IPS-18a (cell line): ENCODE results near the gene SERGEF.

Source experiments
- H3K27ac ChIP-seq: one replicate; pipeline ENCODE4 v1.5.1; 2013; ENCODE audit warnings: low read length
- H3K27me3 ChIP-seq: one replicate; pipeline ENCODE4 v1.6.1; 2013; ENCODE audit warnings: mild to moderate bottlenecking, low read length; ENCODE audit not compliant: control insufficient read depth, insufficient read depth
- H3K36me3 ChIP-seq: one replicate; pipeline ENCODE4 v1.6.1; 2013; ENCODE audit warnings: low read depth, low read length; ENCODE audit not compliant: control insufficient read depth
- H3K4me1 ChIP-seq: one replicate; pipeline ENCODE4 v1.6.1; 2013; ENCODE audit warnings: low read depth, low read length; ENCODE audit not compliant: control insufficient read depth
- H3K4me3 ChIP-seq: one replicate; pipeline ENCODE4 v1.5.1; 2013; ENCODE audit warnings: low read length
- H3K9ac ChIP-seq: one replicate; pipeline ENCODE4 v1.6.1; 2013; ENCODE audit warnings: mild to moderate bottlenecking, low read length, moderate library complexity
- H3K9me3 ChIP-seq: one replicate; pipeline ENCODE4 v1.6.1; 2013; ENCODE audit warnings: low read depth, low read length; ENCODE audit not compliant: control insufficient read depth

Gene SERGEF

GRCh38 chr11:17991783-17992433 is 20.9 kb downstream of the SERGEF start:
- no peaks in the 10 kb centered on the region for H3K4me1 ChIP-seq
- no peaks in the 10 kb centered on the region for H3K9me3 ChIP-seq
- H3K27ac ChIP-seq = no peak overlapping the region
- H3K9ac ChIP-seq = no peak overlapping the region
- H3K36me3 ChIP-seq = peaks cover 11% of the 10 kb centered on the region
- no peaks in the 10 kb centered on the region for H3K27me3 ChIP-seq
- H3K4me3 ChIP-seq = no peak overlapping the region

GRCh38 chr11:17989306-17989705 is 23.5 kb downstream of the SERGEF start:
- H3K4me3 ChIP-seq = no peak overlapping the region
- no peaks in the 10 kb centered on the region for H3K9me3 ChIP-seq
- H3K27me3 ChIP-seq = no peaks in the 10 kb centered on the region
- no peak overlapping the region for H3K9ac ChIP-seq
- H3K36me3 ChIP-seq = peaks cover 22% of the 10 kb centered on the region
- H3K27ac ChIP-seq = no peak overlapping the region
- H3K4me1 ChIP-seq = no peaks in the 10 kb centered on the region

- Histone ChIP-seq H3K9me3 (no peaks in the 10 kb centered on the region), H3K9ac (no peak overlapping the region), H3K36me3 (peaks cover 22% of the 10 kb centered on the region), H3K4me1 (no peaks in the 10 kb centered on the region), H3K4me3 (no peak overlapping the region), H3K27ac (no peak overlapping the region), H3K27me3 (no peaks in the 10 kb centered on the region)
Observed at GRCh38 chr11:17988465-17988864, 24.4 kb downstream of the SERGEF start.

- Histone ChIP-seq H3K4me1 (no peaks in the 10 kb centered on the region), H3K9ac (no peak overlapping the region), H3K27ac (no peak overlapping the region), H3K4me3 (no peak overlapping the region), H3K36me3 (peaks cover 22% of the 10 kb centered on the region), H3K27me3 (no peaks in the 10 kb centered on the region), H3K9me3 (no peaks in the 10 kb centered on the region)
Observed at GRCh38 chr11:17987826-17988225, 25.0 kb downstream of the SERGEF start.

- no peaks in the 10 kb centered on the region for H3K9me3 ChIP-seq
- no peak overlapping the region for H3K9ac ChIP-seq
- no peak overlapping the region for H3K4me3 ChIP-seq
- peaks cover 22% of the 10 kb centered on the region for H3K36me3 ChIP-seq
- H3K27me3 ChIP-seq = no peaks in the 10 kb centered on the region
- no peaks in the 10 kb centered on the region for H3K4me1 ChIP-seq
- no peak overlapping the region for H3K27ac ChIP-seq
Observed at GRCh38 chr11:17986711-17987220, 26.1 kb downstream of the SERGEF start.

- peaks cover 22% of the 10 kb centered on the region for H3K36me3 ChIP-seq
- H3K4me3 ChIP-seq = no peak overlapping the region
- H3K27me3 ChIP-seq = no peaks in the 10 kb centered on the region
- no peaks in the 10 kb centered on the region for H3K4me1 ChIP-seq
- H3K9ac ChIP-seq = no peak overlapping the region
- no peak overlapping the region for H3K27ac ChIP-seq
- H3K9me3 ChIP-seq = no peaks in the 10 kb centered on the region
Observed at GRCh38 chr11:17986007-17986710, 26.7 kb downstream of the SERGEF start.

GRCh38 chr11:17985517-17985916 is 27.3 kb downstream of the SERGEF start:
- Histone ChIP-seq H3K27ac (no peak overlapping the region), H3K4me1 (no peaks in the 10 kb centered on the region), H3K36me3 (peaks cover 22% of the 10 kb centered on the region), H3K9ac (no peak overlapping the region), H3K27me3 (no peaks in the 10 kb centered on the region), H3K4me3 (no peak overlapping the region), H3K9me3 (no peaks in the 10 kb centered on the region)

GRCh38 chr11:17983569-17983968 is 29.3 kb downstream of the SERGEF start:
- Histone ChIP-seq H3K9me3 (no peaks in the 10 kb centered on the region), H3K36me3 (peaks cover 22% of the 10 kb centered on the region), H3K27me3 (no peaks in the 10 kb centered on the region), H3K9ac (no peak overlapping the region), H3K4me1 (no peaks in the 10 kb centered on the region), H3K27ac (no peak overlapping the region), H3K4me3 (no peak overlapping the region)

- Histone ChIP-seq H3K9me3 (no peaks in the 10 kb centered on the region), H3K4me3 (no peak overlapping the region), H3K27ac (no peak overlapping the region), H3K27me3 (no peaks in the 10 kb centered on the region), H3K36me3 (no peaks in the 10 kb centered on the region), H3K9ac (no peak overlapping the region), H3K4me1 (no peaks in the 10 kb centered on the region)
Observed at GRCh38 chr11:17979770-17980371, 33.0 kb downstream of the SERGEF start.

GRCh38 chr11:17978553-17979287 is 34.1 kb downstream of the SERGEF start:
- Histone ChIP-seq H3K36me3 (no peaks in the 10 kb centered on the region), H3K9me3 (no peaks in the 10 kb centered on the region), H3K4me1 (no peaks in the 10 kb centered on the region), H3K27me3 (no peaks in the 10 kb centered on the region), H3K4me3 (no peak overlapping the region), H3K9ac (no peak overlapping the region), H3K27ac (no peak overlapping the region)

GRCh38 chr11:17976651-17977050 is 36.2 kb downstream of the SERGEF start:
- Histone ChIP-seq H3K4me1 (no peaks in the 10 kb centered on the region), H3K4me3 (no peak overlapping the region), H3K27ac (no peak overlapping the region), H3K36me3 (no peaks in the 10 kb centered on the region), H3K27me3 (no peaks in the 10 kb centered on the region), H3K9ac (no peak overlapping the region), H3K9me3 (no peaks in the 10 kb centered on the region)
